A549 (cell line): ENCODE measurements around the gene ZBTB20. TPM values are rescaled to one million over a fixed set of nuclear protein-coding genes. Genes with fewer than 3 reads are reported as not detected.

Experiments used
- ATAC-seq, 2 experiments: fragments of 200-7000 bp in 1 of 2; fragments of >200 bp in 1 of 2; cut with Nextera tagmentation in 1 of 2; cut with Tn5 transposase in 1 of 2; 3 replicates each; pipeline versions ENCODE4 v1.8.0 to v1.9.1; 2018 to 2020; ENCODE audit warnings: mild to moderate bottlenecking in 1 of 2, moderate library complexity in 1 of 2
- CTCF ChIA-PET: fragments of 300-600 bp; sonication (Branson Sonifier 250); formaldehyde crosslinking; extraction: SDS; loops from one replicate; lab custom pipeline; 2021; ENCODE audit warnings: antibody characterized with exemption, inconsistent platforms; lab: Yijun Ruan, JAX
- POLR2A ChIA-PET: fragments of 350-600 bp; formaldehyde crosslinking; extraction: SDS; loops from one replicate; lab custom pipeline; 2021; ENCODE audit warnings: antibody characterized with exemption, inconsistent platforms; lab: Yijun Ruan, JAX
- DNase-seq, 2 experiments: peaks; one replicate each; pipeline versions ENCODE4 v3.0.0 to v3.0.0-alpha.2; 2011 to 2016; ENCODE audit warnings: low read depth in 1 of 2, low spot score in 1 of 2
- FAIRE-seq: peaks from 2 replicates; lab custom pipeline; 2011; peaks lifted over from hg19 to GRCh38; lab: Jason Lieb, UNC
- H3K27ac ChIP-seq, 2 experiments: fragments of >200 bp; sonication (Bioruptor Twin); formaldehyde crosslinking; 3 replicates each; pipeline ENCODE4 v1.5.1; 2016 to 2017
- H3K4me1 ChIP-seq: fragments of >200 bp; sonication (Bioruptor Twin); formaldehyde crosslinking; 3 replicates; pipeline ENCODE4 v1.6.1; 2016
- H3K4me2 ChIP-seq: fragments of >200 bp; sonication (Bioruptor Twin); formaldehyde crosslinking; 3 replicates; pipeline ENCODE4 v1.6.1; 2016
- H3K4me3 ChIP-seq: fragments of >200 bp; sonication (Bioruptor Twin); formaldehyde crosslinking; 3 replicates; pipeline ENCODE4 v1.5.1; 2016
- H3K9me3 ChIP-seq: fragments of >200 bp; sonication (Bioruptor Twin); formaldehyde crosslinking; 3 replicates; pipeline ENCODE4 v1.6.1; 2016
- CBX2 ChIP-seq: fragments of 200-600 bp; sonication (generic); IDR thresholded peaks from 2 replicates; pipeline ENCODE4 v1.6.1; 2016; ENCODE audit warnings: low read depth, mild to moderate bottlenecking, borderline replicate concordance
- CBX8 ChIP-seq: fragments of 200-600 bp; sonication (generic); IDR thresholded peaks from 2 replicates; pipeline ENCODE4 v1.6.1; 2016
- CEBPB ChIP-seq, 2 experiments: fragments of >200 bp in 1 of 2; sonication (Bioruptor Twin) in 1 of 2; formaldehyde crosslinking in 1 of 2; IDR thresholded peaks; 2 replicates each; pipeline ENCODE4 v1.6.1; 2012 to 2016
- CHD4 ChIP-seq: fragments of 200-600 bp; sonication (generic); IDR thresholded peaks from 2 replicates; pipeline ENCODE4 v1.6.1; 2016; ENCODE audit warnings: antibody characterized with exemption, mild to moderate bottlenecking, borderline replicate concordance
- EHF ChIP-seq: fragments of 250-450 bp; sonication (Bioruptor Pico); IDR thresholded peaks from 2 replicates; pipeline ENCODE4 v1.5.0; 2020; ENCODE audit warnings: mild to moderate bottlenecking
- EHMT2 ChIP-seq: fragments of 200-600 bp; sonication (generic); IDR thresholded peaks from 2 replicates; pipeline ENCODE4 v1.6.1; 2016; ENCODE audit warnings: antibody characterized with exemption, low read depth, mild to moderate bottlenecking, moderate library complexity
- EP300 ChIP-seq, 2 experiments: fragments of >200 bp; sonication (Bioruptor Twin); formaldehyde crosslinking; IDR thresholded peaks; 2 replicates in 1 of 2; 3 replicates in 1 of 2; pipeline ENCODE4 v1.6.1; 2016 to 2017
- FOXS1 ChIP-seq: fragments of 250-450 bp; sonication (Bioruptor Pico); IDR thresholded peaks from 2 replicates; pipeline ENCODE4 v1.5.0; 2020; ENCODE audit warnings: mild to moderate bottlenecking, moderate library complexity
- GATA3 ChIP-seq: IDR thresholded peaks from 2 replicates; pipeline ENCODE4 v1.6.1; 2012; ENCODE audit warnings: borderline replicate concordance
- HOXB13 ChIP-seq: fragments of 250-450 bp; sonication (Bioruptor Pico); IDR thresholded peaks from 2 replicates; pipeline ENCODE4 v1.5.0; 2020; ENCODE audit warnings: low read depth, mild to moderate bottlenecking, moderate library complexity
- MAZ ChIP-seq: fragments of 150-350 bp; IDR thresholded peaks from 2 replicates; pipeline ENCODE4 v1.6.1; 2014; ENCODE audit warnings: antibody characterized with exemption, low read depth, low read length, borderline replicate concordance
- MYC ChIP-seq: IDR thresholded peaks from 2 replicates; pipeline ENCODE4 v1.6.1; 2012; ENCODE audit warnings: mild to moderate bottlenecking, inconsistent platforms, low read length, improper control_type of control experiment, borderline replicate concordance
- NR3C1 ChIP-seq: fragments of >200 bp; sonication (Bioruptor Twin); formaldehyde crosslinking; IDR thresholded peaks from 3 replicates; pipeline ENCODE4 v1.6.1; 2017
- POLR2AphosphoS2 ChIP-seq: conservative IDR thresholded peaks from 2 replicates; pipeline ENCODE4 v1.6.1; 2012; ENCODE audit warnings: low read length, improper control_type of control experiment, inconsistent platforms
- WGBS: methylation state at CpG from one replicate; pipeline ENCODE4 v1.1.6; 2017; ENCODE audit errors: missing lambda C conversion rate; 5-methylcytosine and 5-hydroxymethylcytosine counted together
- polyA plus RNA-seq, 4 experiments: library from polyadenylated mRNA; depleted of rRNA in 3 of 4; stranded (reverse); fragments of >200 nt; fragmentation: RNase III in 1 of 4; extraction: RNeasy Plus Mini Kit Qiagen cat#74134 plus additional on column Dnase treatment in 1 of 4; gene quantifications; 2 replicates in 3 of 4; 3 replicates in 1 of 4; pipeline ENCODE4 v1.2.3, GENCODE V29; 2011 to 2017
- TF ChIP-seq, protein P1 (sequence below): fragments of >200 bp; sonication (Bioruptor Twin); formaldehyde crosslinking; IDR thresholded peaks from 2 replicates; pipeline ENCODE4 v1.6.1; 2016
- TF ChIP-seq, protein P2 (sequence below): fragments of 450-650 bp; IDR thresholded peaks from 2 replicates; pipeline ENCODE4 v1.6.1; 2014; ENCODE audit warnings: antibody characterized with exemption
- TF ChIP-seq, protein P3 (sequence below): fragments of >200 bp; sonication (Bioruptor Twin); formaldehyde crosslinking; IDR thresholded peaks from 3 replicates; pipeline ENCODE4 v1.6.1; 2016
- TF ChIP-seq, protein P4 (sequence below): fragments of 250-450 bp; sonication (Bioruptor Pico); IDR thresholded peaks from 2 replicates; pipeline ENCODE4 v1.5.0; 2020; ENCODE audit warnings: low read depth, mild to moderate bottlenecking, moderate library complexity
- TF ChIP-seq, protein P5 (sequence below): IDR thresholded peaks from 2 replicates; pipeline ENCODE4 v1.6.1; 2012
- TF ChIP-seq, protein P6 (sequence below): fragments of 200-600 bp; sonication (generic); IDR thresholded peaks from 2 replicates; pipeline ENCODE4 v1.6.1; 2016; ENCODE audit warnings: antibody characterized with exemption, mild to moderate bottlenecking, moderate library complexity
- TF ChIP-seq, protein P7 (sequence below): fragments of >200 bp; sonication (Bioruptor Twin); formaldehyde crosslinking; IDR thresholded peaks from 3 replicates; pipeline ENCODE4 v1.5.1; 2016

The ZBTB20 gene
- polyA plus RNA-seq, 2 of the 4 experiments (the other 2 are of a cell fraction) = 0.85 to 5.0 TPM

DNA sequence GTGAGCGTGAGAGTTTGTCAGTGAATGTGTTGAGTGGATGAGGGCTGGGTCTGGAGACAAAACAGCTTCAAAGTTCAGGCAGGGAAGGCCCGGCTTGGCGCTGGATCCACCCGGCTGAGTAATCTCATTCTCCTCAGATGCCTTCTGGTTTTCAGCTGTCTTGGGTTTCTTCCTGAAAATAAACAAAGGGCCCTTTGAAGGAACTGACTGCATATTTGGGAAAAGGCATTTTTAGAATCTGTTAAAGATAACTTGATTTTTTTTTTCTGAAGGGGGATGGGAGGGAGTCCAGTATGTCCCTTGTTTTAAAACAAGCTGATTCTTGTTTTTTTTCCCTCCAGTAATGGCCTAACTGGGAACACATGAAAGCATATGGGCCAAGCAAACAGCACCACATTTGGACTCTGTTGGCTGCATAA lies 766.8 kb downstream of the ZBTB20 start (continued):
- TF ChIP-seq, protein P1, sequence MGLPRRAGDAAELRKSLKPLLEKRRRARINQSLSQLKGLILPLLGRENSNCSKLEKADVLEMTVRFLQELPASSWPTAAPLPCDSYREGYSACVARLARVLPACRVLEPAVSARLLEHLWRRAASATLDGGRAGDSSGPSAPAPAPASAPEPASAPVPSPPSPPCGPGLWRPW = no peak
- no peak for TF ChIP-seq MYC
- TF ChIP-seq EHMT2 = no peak
- TF ChIP-seq CBX2 = no peak
- TF ChIP-seq FOXS1 (CRISPR knock-in tag) = no peak
- TF ChIP-seq GATA3 = no peak
- TF ChIP-seq HOXB13 (CRISPR knock-in tag) = no peak
- TF ChIP-seq, protein P2, sequence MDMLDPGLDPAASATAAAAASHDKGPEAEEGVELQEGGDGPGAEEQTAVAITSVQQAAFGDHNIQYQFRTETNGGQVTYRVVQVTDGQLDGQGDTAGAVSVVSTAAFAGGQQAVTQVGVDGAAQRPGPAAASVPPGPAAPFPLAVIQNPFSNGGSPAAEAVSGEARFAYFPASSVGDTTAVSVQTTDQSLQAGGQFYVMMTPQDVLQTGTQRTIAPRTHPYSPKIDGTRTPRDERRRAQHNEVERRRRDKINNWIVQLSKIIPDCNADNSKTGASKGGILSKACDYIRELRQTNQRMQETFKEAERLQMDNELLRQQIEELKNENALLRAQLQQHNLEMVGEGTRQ = no peak

DNA sequence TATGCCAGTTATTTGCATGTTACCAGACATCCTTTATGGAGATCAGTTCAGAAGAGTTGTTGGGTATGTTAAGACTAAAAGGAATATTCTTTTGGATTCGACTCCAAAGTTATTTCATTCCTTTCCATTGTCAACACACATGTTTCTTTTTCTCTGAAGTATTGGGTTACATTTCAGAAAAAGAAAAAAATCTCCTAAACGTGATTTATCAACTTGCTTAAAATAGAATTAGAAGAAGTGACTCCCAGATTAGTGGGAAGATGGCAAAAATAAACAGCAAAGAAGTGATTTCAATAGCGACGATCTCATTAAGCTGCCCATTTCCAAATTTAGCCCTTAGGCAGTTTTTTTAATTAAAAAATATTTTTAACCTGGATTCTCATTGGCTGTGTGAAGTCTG lies 767.8 kb downstream of the ZBTB20 start:
- CTCF ChIA-PET = no interaction called here
- no peak overlapping the region for H3K4me2 ChIP-seq

DNA sequence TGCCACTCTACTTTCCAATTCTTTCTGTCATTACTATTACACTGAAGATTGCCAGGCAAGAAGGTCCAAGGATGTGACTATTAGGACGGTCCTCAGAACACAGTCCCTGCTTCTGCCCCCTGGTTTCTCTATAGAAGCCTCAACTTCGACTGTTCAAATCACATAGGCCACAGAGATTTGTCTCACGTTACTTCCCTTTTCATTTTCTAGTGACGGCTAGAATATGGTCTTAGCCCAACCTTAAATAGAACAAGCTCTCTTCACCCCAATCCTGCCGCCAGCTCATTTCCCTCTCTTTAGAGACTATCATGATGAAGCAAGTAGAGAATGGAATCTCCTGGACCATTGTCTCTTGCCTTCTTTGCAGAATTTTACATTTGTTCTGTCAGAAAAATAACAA lies 768.3 kb downstream of the ZBTB20 start:
- Histone ChIP-seq H3K9me3 (no peaks in the 10 kb centered on the region), H3K27ac (no peak overlapping the region), H3K4me1 (no peaks in the 10 kb centered on the region), H3K4me3 (no peak overlapping the region), H3K4me2 (no peak overlapping the region)
- ATAC-seq = no peak
- WGBS = 95% methylated on average over 5 of the region's 5 CpGs
- DNase-seq = no peak
- POLR2A ChIA-PET = no interaction called here
- CTCF ChIA-PET = no interaction called here
- FAIRE-seq = no peak
- TF ChIP-seq, protein P3, sequence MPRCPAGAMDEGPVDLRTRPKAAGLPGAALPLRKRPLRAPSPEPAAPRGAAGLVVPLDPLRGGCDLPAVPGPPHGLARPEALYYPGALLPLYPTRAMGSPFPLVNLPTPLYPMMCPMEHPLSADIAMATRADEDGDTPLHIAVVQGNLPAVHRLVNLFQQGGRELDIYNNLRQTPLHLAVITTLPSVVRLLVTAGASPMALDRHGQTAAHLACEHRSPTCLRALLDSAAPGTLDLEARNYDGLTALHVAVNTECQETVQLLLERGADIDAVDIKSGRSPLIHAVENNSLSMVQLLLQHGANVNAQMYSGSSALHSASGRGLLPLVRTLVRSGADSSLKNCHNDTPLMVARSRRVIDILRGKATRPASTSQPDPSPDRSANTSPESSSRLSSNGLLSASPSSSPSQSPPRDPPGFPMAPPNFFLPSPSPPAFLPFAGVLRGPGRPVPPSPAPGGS = no peak
- TF ChIP-seq EP300 (IDR thresholded peaks at IDR 0.05) (no peak), CHD4 (no peak), CBX8 (no peak), POLR2AphosphoS2 (no peak), EHF (CRISPR knock-in tag) (no peak), MYC (no peak), EHMT2 (no peak), GATA3 (no peak)
- TF ChIP-seq, protein P4, sequence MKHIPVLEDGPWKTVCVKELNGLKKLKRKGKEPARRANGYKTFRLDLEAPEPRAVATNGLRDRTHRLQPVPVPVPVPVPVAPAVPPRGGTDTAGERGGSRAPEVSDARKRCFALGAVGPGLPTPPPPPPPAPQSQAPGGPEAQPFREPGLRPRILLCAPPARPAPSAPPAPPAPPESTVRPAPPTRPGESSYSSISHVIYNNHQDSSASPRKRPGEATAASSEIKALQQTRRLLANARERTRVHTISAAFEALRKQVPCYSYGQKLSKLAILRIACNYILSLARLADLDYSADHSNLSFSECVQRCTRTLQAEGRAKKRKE (CRISPR knock-in tag) = no peak
- TF ChIP-seq, protein P2 = no peak
- TF ChIP-seq, protein P5, sequence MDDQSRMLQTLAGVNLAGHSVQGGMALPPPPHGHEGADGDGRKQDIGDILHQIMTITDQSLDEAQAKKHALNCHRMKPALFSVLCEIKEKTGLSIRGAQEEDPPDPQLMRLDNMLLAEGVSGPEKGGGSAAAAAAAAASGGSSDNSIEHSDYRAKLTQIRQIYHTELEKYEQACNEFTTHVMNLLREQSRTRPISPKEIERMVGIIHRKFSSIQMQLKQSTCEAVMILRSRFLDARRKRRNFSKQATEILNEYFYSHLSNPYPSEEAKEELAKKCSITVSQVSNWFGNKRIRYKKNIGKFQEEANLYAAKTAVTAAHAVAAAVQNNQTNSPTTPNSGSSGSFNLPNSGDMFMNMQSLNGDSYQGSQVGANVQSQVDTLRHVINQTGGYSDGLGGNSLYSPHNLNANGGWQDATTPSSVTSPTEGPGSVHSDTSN = no peak

More for the DNA sequence above, 767.8 kb downstream of the ZBTB20 start:
- Histone ChIP-seq H3K9me3 (no peaks in the 10 kb centered on the region), H3K4me3 (no peak overlapping the region), H3K4me1 (peaks cover 4% of the 10 kb centered on the region; the same call in 1 of the 3 replicates), H3K27ac (no peak overlapping the region)
- FAIRE-seq (no peak), ATAC-seq (no peak), DNase-seq (no peak)
- POLR2A ChIA-PET = no interaction called here
- TF ChIP-seq, protein P6, sequence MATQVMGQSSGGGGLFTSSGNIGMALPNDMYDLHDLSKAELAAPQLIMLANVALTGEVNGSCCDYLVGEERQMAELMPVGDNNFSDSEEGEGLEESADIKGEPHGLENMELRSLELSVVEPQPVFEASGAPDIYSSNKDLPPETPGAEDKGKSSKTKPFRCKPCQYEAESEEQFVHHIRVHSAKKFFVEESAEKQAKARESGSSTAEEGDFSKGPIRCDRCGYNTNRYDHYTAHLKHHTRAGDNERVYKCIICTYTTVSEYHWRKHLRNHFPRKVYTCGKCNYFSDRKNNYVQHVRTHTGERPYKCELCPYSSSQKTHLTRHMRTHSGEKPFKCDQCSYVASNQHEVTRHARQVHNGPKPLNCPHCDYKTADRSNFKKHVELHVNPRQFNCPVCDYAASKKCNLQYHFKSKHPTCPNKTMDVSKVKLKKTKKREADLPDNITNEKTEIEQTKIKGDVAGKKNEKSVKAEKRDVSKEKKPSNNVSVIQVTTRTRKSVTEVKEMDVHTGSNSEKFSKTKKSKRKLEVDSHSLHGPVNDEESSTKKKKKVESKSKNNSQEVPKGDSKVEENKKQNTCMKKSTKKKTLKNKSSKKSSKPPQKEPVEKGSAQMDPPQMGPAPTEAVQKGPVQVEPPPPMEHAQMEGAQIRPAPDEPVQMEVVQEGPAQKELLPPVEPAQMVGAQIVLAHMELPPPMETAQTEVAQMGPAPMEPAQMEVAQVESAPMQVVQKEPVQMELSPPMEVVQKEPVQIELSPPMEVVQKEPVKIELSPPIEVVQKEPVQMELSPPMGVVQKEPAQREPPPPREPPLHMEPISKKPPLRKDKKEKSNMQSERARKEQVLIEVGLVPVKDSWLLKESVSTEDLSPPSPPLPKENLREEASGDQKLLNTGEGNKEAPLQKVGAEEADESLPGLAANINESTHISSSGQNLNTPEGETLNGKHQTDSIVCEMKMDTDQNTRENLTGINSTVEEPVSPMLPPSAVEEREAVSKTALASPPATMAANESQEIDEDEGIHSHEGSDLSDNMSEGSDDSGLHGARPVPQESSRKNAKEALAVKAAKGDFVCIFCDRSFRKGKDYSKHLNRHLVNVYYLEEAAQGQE = no peak
- TF ChIP-seq, protein P7, sequence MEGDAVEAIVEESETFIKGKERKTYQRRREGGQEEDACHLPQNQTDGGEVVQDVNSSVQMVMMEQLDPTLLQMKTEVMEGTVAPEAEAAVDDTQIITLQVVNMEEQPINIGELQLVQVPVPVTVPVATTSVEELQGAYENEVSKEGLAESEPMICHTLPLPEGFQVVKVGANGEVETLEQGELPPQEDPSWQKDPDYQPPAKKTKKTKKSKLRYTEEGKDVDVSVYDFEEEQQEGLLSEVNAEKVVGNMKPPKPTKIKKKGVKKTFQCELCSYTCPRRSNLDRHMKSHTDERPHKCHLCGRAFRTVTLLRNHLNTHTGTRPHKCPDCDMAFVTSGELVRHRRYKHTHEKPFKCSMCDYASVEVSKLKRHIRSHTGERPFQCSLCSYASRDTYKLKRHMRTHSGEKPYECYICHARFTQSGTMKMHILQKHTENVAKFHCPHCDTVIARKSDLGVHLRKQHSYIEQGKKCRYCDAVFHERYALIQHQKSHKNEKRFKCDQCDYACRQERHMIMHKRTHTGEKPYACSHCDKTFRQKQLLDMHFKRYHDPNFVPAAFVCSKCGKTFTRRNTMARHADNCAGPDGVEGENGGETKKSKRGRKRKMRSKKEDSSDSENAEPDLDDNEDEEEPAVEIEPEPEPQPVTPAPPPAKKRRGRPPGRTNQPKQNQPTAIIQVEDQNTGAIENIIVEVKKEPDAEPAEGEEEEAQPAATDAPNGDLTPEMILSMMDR = no peak
- TF ChIP-seq FOXS1 (CRISPR knock-in tag) = no peak
- no peak for TF ChIP-seq CEBPB (IDR thresholded peaks at IDR 0.05)
- no peak for TF ChIP-seq MAZ
- no peak for TF ChIP-seq NR3C1
- WGBS = 85% methylated on average over 4 of the region's 4 CpGs
